Right lobe of liver (tissue), 6 donors: ENCODE data around the gene FAM83C. TPM values are rescaled to one million over a fixed set of nuclear protein-coding genes. Genes with fewer than 3 reads are reported as not detected.

Experiments
- ATAC-seq, 4 donors: fragments of 200-7000 bp; cut with Tn5 transposase; one replicate each; pipeline ENCODE4 v1.9.1; 2020; ENCODE audit warnings: mild to moderate bottlenecking in 4 of 4, moderate library complexity in 4 of 4
- DNase-seq, 3 donors: peaks; one replicate each; pipeline ENCODE4 v3.0.0-alpha.2; 2020
- H3K27ac ChIP-seq, 3 donors: fragments of 200-600 bp; one replicate each; pipeline ENCODE4 v1.8.0; 2022
- H3K27me3 ChIP-seq, 2 donors: fragments of 200-600 bp; one replicate each; pipeline ENCODE4 v1.8.0; 2022
- H3K36me3 ChIP-seq, 4 donors: fragments of 200-600 bp; sonication (generic) in 1 of 4; one replicate each; pipeline versions ENCODE4 v1.5.1 to v1.8.0; 2017 to 2022; ENCODE audit warnings: control low read depth in 1 of 4
- H3K4me1 ChIP-seq, 4 donors: fragments of 200-600 bp; sonication (generic) in 1 of 4; one replicate each; pipeline versions ENCODE4 v1.5.1 to v1.8.0; 2017 to 2022; ENCODE audit warnings: control low read depth in 1 of 4
- H3K4me3 ChIP-seq, 3 donors: fragments of 200-600 bp; one replicate each; pipeline ENCODE4 v1.8.0; 2022
- H3K9me3 ChIP-seq, 4 donors: fragments of 200-600 bp; sonication (generic) in 1 of 4; one replicate each; pipeline versions ENCODE4 v1.5.1 to v1.8.0; 2017 to 2022; ENCODE audit warnings: control low read depth in 1 of 4
- POLR2A ChIP-seq: fragments of 450-650 bp; IDR thresholded peaks from one replicate; pipeline ENCODE4 v1.6.1; 2017; ENCODE audit warnings: antibody characterized with exemption, mild to moderate bottlenecking
- WGBS: methylation state at CpG from one replicate; pipeline ENCODE4 v1.1.6; 2018; ENCODE audit warnings: low coverage, low lambda C conversion rate; ENCODE audit not compliant: insufficient coverage; ENCODE audit errors: missing lambda C conversion rate; 5-methylcytosine and 5-hydroxymethylcytosine counted together
- intact Hi-C, 2 donors: fragments of 100-400 bp; cut with DNase I; formaldehyde crosslinking; loops; one replicate each; pipeline versions ENCODE4 v1.11.2 to v1.14.1; 2022
- total RNA-seq, 6 experiments: library from RNA; depleted of rRNA in 2 of 6; stranded (reverse); fragments of >200 nt in 2 of 6; fragmentation: NEBNext Ultra II Directional in 3 of 6; extraction: Animal tissue kit (Norgen Biotek cat#: 25700) in 3 of 6; gene quantifications; one replicate each; pipeline versions ENCODE4 v1.1.0 to v1.2.4, GENCODE V29; 2016 to 2023
- TF ChIP-seq, protein P1 (sequence below), 4 donors: fragments of 200-600 bp in 3 of 4; fragments of 450-650 bp in 1 of 4; IDR thresholded peaks; one replicate each; pipeline versions ENCODE4 v1.5.1 to v1.8.0; 2016 to 2022; ENCODE audit warnings: antibody characterized with exemption in 4 of 4, mild to moderate bottlenecking in 2 of 4
- donor health status: DM: no; HTN: yes; CAD: no.
- donor health status: DM: no; HTN: no; CAD: no.
- donor health status: DM: no; HTN: no; CAD: no.
- donor health status: DM: no; HTN: yes; CAD: no.
- donor health status: DM: no; HTN: yes; CAD: no.

FAM83C gene
- total RNA-seq, 6 experiments from 2014 or later, result not detected

GRCh38 chr20:35303735-35304491 is 11.7 kb upstream of the FAM83C start:
- no peaks in the 10 kb centered on the region for H3K27me3 ChIP-seq
- ATAC-seq (peak; percentile 66 to 78 (median 77)), DNase-seq (peak; percentile 70 to 83 (median 70))
- 24% methylated on average over 8 of the region's 18 CpGs for WGBS
- peaks cover 0 to 26% (median 10%) of the 10 kb centered on the region in 4 donors for H3K4me1 ChIP-seq
- H3K9me3 ChIP-seq, result no peaks in the 10 kb centered on the region
- TF ChIP-seq POLR2A, result no peak
- TF ChIP-seq, protein P1, sequence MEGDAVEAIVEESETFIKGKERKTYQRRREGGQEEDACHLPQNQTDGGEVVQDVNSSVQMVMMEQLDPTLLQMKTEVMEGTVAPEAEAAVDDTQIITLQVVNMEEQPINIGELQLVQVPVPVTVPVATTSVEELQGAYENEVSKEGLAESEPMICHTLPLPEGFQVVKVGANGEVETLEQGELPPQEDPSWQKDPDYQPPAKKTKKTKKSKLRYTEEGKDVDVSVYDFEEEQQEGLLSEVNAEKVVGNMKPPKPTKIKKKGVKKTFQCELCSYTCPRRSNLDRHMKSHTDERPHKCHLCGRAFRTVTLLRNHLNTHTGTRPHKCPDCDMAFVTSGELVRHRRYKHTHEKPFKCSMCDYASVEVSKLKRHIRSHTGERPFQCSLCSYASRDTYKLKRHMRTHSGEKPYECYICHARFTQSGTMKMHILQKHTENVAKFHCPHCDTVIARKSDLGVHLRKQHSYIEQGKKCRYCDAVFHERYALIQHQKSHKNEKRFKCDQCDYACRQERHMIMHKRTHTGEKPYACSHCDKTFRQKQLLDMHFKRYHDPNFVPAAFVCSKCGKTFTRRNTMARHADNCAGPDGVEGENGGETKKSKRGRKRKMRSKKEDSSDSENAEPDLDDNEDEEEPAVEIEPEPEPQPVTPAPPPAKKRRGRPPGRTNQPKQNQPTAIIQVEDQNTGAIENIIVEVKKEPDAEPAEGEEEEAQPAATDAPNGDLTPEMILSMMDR (IDR thresholded peaks at IDR 0.05), result peak; percentile 90 to 93 (median 92)
- no peak overlapping the region for H3K4me3 ChIP-seq
- H3K27ac ChIP-seq, result no peak overlapping the region
- no peaks in the 10 kb centered on the region for H3K36me3 ChIP-seq
- intact Hi-C loops, result loop anchor here (5.0 kb wide), 2 partner anchors 143 to 148 kb away; no protein-coding TSS in a partner anchor

DNA sequence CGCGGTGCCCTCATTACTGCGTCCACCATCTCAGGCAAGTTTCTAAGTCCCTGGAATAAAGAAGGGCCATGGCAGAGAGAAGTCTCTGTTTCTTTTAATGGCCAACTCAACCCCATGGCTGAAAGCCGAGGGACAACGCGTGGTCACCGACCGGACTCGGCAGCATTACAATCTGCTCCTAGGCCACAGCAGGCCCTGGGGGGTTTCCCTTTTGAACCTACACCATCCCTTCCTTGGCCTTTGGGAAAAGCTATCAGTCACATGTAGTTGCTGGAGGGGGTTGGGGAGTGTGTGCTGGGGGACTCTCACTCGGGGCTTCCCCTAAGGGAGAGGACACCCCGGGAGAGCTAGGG is 11.1 kb upstream of the FAM83C start:
- 16% methylated on average over 2 of the region's 11 CpGs for WGBS
- Histone ChIP-seq H3K4me3 (no peak overlapping the region), H3K9me3 (no peaks in the 10 kb centered on the region), H3K27me3 (no peaks in the 10 kb centered on the region), H3K27ac (no peak overlapping the region), H3K4me1 (peaks cover 0 to 23% (median 8%) of the 10 kb centered on the region in 4 donors), H3K36me3 (no peaks in the 10 kb centered on the region)
- intact Hi-C loops, result loop anchor here (5.0 kb wide), 2 partner anchors 144 to 149 kb away; no protein-coding TSS in a partner anchor
- no peak for TF ChIP-seq POLR2A
- TF ChIP-seq, protein P1 (IDR thresholded peaks at IDR 0.05), result no peak
- DNase-seq, result no peak
- ATAC-seq, result no peak

DNA sequence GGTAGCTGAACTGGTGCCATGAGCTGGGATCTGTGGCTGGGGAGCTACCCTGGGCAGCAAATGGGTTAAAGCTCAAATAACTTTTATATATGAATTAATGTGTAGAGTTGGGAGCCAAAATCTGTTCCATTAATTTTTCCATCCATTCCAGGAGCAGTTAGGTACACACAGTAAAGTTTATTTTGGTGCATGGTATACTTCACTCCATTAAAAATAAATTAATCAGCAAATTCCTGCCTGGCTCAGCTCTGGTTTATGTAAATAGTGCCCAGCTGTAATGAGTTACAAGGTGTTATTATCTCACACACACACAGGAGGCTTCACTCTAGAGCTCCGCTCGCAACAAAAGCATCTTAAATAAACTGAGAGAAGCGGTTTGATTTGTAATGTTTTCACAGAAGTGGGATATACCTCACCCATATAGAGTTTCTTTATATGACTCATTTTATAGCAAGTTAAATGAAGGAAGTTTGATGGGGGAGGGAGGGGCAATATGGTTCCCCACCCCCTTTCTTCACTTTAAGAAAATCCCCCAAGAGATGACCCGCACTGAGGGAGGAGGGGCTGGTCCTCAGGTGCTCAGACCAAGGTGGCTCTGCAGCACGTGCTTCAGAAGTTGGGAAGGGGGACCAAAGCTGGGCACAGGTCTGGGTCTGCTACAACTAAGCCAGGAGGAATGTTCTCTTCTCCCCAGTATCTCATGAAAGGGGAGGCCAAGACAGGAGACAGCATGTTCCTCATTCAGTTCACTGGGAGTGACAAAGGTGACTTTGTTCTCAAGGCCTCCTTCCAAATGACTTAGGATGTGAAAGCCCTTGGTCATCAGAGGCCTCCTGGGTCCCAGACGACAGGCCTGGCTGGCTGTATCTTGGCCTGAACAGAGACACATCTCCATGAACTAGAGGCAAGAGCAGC is 10.5 kb upstream of the FAM83C start:
- DNase-seq (no peak), ATAC-seq (no peak)
- intact Hi-C loops, result loop anchor here (5.0 kb wide), 2 partner anchors 145 to 150 kb away; no protein-coding TSS in a partner anchor
- Histone ChIP-seq H3K4me1 (peaks cover 0 to 17% (median 6%) of the 10 kb centered on the region in 4 donors), H3K27me3 (no peaks in the 10 kb centered on the region), H3K36me3 (no peaks in the 10 kb centered on the region), H3K9me3 (no peaks in the 10 kb centered on the region), H3K4me3 (no peak overlapping the region), H3K27ac (no peak overlapping the region)
- TF ChIP-seq, protein P1 (IDR thresholded peaks at IDR 0.05), result no peak
- TF ChIP-seq POLR2A, result no peak
- 89% methylated on average over 4 of the region's 6 CpGs for WGBS

DNA sequence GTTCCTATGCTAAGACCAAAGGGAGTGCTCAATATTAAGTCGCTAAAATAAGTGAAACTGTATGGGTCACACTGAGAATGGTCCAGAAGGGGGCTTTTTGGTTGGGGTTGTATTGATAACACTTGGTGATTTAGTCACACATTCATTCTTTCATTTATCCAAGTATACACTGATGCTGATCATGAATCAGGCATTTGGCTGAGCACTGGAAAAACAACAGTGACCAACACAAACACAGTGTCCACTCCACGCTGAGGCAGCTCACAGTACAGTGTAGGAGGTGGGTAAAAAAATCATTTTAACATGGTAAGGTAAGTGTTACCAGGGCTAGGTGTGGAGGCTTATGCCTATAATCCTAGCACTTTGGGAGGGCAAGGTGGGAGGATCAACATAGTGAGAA is 9.2 kb upstream of the FAM83C start:
- H3K27me3 ChIP-seq, result no peaks in the 10 kb centered on the region
- H3K27ac ChIP-seq, result no peak overlapping the region
- no peaks in the 10 kb centered on the region for H3K9me3 ChIP-seq
- WGBS, result 79% methylated on average over 2 of the region's 2 CpGs
- no peaks in the 10 kb centered on the region for H3K36me3 ChIP-seq
- TF ChIP-seq POLR2A, result no peak
- H3K4me3 ChIP-seq, result no peak overlapping the region
- ATAC-seq (no peak), DNase-seq (no peak)
- H3K4me1 ChIP-seq, result peaks cover 0 to 6% (median 2%) of the 10 kb centered on the region in 4 donors
- intact Hi-C loops, result loop anchor here (5.0 kb wide), 2 partner anchors 146 to 151 kb away; no protein-coding TSS in a partner anchor
